ENCODE results near the gene MYO1E.
"Not testable (repeated sequence)": the region's sequence is repeated elsewhere in the genome, so short reads cannot be mapped to it uniquely, and the experiment has no call there.

The MYO1E gene

DNA sequence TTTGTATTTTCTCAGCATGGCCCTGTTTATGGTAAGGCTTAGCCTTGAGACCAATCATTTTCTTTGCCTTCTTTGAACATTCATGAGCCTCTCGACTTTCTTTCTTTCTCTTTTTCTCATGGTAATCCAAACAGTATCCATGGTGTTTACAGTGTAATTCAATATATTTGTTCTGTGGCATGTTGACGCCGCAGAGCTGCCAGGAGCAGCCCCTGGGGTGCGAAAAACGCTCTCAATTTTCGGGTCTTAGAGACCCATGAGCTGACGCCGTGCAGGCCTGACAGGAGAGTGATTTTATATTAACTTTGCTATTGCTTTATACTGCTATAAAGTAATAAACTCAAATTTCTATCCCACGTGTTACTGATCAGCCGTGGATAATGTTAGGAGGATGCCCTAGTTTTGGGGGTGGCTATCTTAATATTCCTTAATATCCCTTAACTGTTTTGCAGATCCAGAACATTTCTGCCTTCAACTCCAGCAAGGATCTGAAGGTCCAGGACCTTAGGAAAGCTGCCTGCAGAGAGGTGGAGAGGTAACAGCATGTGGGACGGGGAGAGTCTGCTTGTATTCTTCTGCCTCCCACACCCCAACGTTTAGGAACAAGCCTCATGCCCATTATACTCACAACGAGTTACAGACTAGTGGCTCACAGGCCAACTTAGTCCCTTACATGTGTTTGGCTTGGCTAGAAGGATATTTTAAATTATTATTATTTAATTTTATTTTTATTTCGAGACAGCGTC, 29.3 kb upstream of the MYO1E start:
- Histone ChIP-seq H3K4me3 (ENCODE audit: insufficient read depth, low read depth, low read length, poor library complexity, severe bottlenecking) (no peak overlapping the region), H3K27me3 (replicated peaks; ENCODE audit: control insufficient read depth, insufficient read depth, low read length, poor library complexity, severe bottlenecking) (no peaks in the 10 kb centered on the region), H3K9me3 (ENCODE audit: control insufficient read depth, low read length) (no peaks in the 10 kb centered on the region), H3K4me1 (ENCODE audit: control insufficient read depth, insufficient read depth, low read length, poor library complexity, severe bottlenecking) (no peaks in the 10 kb centered on the region), H3K36me3 (ENCODE audit: control insufficient read depth, insufficient read depth, low read length) (no peaks in the 10 kb centered on the region), H3K27ac (ENCODE audit: insufficient read depth, low read length, poor library complexity, severe bottlenecking) (no peak overlapping the region)
- no peak for DNase-seq

- H3K27me3 ChIP-seq (replicated peaks; ENCODE audit: control insufficient read depth, insufficient read depth, low read length, poor library complexity, severe bottlenecking), result not testable (repeated sequence)
These were observed 28.6 kb upstream of the MYO1E start for GRCh38 chr15:59401051-59401823.

DNA sequence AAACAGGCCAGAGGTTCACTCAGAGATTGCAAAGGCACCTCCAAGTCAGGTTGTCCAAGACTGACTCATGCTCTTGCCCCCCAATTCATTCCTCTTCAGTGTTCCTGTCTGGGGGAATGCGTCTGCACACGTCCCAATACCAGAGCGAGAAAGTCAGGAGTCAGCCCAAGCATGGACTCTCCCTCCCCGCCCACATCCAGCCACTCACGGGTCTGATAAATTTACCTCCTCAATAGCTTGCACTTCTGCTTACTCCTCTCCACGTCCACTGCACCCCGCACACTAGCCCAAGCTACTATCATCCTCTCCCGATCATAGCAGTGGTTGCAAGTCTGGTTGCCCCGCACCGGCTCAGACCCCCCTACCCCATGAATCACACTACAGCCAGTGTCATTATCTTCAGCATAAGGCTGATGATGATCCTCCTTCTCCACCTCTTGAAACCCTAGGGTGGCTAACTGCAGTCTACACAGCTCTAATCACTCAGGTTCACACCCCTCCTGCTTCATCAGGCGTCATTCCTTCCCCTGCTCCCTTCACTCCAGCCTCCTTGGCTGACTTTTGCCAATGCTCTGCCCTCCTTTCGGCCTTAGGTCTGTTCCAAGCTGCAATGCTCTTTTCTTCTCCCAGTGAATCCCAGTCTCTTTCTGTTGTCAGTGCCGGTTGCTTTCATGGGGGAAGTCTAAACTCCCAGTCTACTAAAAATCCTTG, 27.6 kb upstream of the MYO1E start:
- no peaks in the 10 kb centered on the region for H3K27me3 ChIP-seq (replicated peaks; ENCODE audit: control insufficient read depth, insufficient read depth, low read length, poor library complexity, severe bottlenecking)
- H3K9me3 ChIP-seq (ENCODE audit: control insufficient read depth, low read length), result no peaks in the 10 kb centered on the region
- DNase-seq, result no peak
- no peaks in the 10 kb centered on the region for H3K4me1 ChIP-seq (ENCODE audit: control insufficient read depth, insufficient read depth, low read length, poor library complexity, severe bottlenecking)
- no peak overlapping the region for H3K27ac ChIP-seq (ENCODE audit: insufficient read depth, low read length, poor library complexity, severe bottlenecking)
- no peak overlapping the region for H3K4me3 ChIP-seq (ENCODE audit: insufficient read depth, low read depth, low read length, poor library complexity, severe bottlenecking)
- H3K36me3 ChIP-seq (ENCODE audit: control insufficient read depth, insufficient read depth, low read length), result no peaks in the 10 kb centered on the region

More at GRCh38 chr15:59401051-59401823, 28.6 kb upstream of the MYO1E start:
- not testable (repeated sequence) for H3K4me1 ChIP-seq (ENCODE audit: control insufficient read depth, insufficient read depth, low read length, poor library complexity, severe bottlenecking); H3K4me3 ChIP-seq (ENCODE audit: insufficient read depth, low read depth, low read length, poor library complexity, severe bottlenecking); H3K36me3 ChIP-seq (ENCODE audit: control insufficient read depth, insufficient read depth, low read length); H3K27ac ChIP-seq (ENCODE audit: insufficient read depth, low read length, poor library complexity, severe bottlenecking); DNase-seq; H3K9me3 ChIP-seq (ENCODE audit: control insufficient read depth, low read length)

DNA sequence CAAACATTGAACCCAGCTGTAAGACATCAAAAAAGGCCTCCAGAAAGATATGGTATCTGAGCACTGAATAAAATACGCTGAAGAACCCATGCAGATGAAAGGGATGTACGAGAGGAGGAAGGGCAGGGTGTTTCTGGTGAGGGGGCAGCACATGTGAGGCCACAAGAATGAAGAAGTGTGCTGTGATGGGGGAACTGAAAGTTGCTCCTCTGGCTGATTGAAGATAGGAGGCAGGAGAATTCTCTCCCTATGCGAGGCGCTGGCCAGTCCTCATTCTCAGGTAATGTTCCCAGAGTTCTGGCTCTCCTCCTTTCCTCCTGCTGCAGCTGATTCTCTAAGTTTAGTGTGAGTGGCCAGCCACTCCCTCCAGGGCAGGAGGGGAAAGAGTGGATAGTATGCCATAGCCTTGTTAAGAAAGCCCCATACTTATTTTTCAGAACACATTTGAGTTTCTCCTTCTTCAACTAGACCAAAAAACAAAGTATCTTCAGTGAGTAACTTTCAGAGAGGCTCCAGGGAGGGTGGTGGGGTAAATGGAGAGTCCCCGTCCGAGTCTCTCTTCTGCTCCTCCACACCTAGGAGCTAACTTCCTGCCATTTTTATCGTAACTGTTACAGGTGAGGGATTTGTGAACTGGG, 26.9 kb upstream of the MYO1E start:
- no peak overlapping the region for H3K27ac ChIP-seq (ENCODE audit: insufficient read depth, low read length, poor library complexity, severe bottlenecking)
- no peaks in the 10 kb centered on the region for H3K27me3 ChIP-seq (replicated peaks; ENCODE audit: control insufficient read depth, insufficient read depth, low read length, poor library complexity, severe bottlenecking)
- no peak overlapping the region for H3K4me3 ChIP-seq (ENCODE audit: insufficient read depth, low read depth, low read length, poor library complexity, severe bottlenecking)
- no peak for DNase-seq
- H3K4me1 ChIP-seq (ENCODE audit: control insufficient read depth, insufficient read depth, low read length, poor library complexity, severe bottlenecking), result no peaks in the 10 kb centered on the region
- no peaks in the 10 kb centered on the region for H3K9me3 ChIP-seq (ENCODE audit: control insufficient read depth, low read length)
- no peaks in the 10 kb centered on the region for H3K36me3 ChIP-seq (ENCODE audit: control insufficient read depth, insufficient read depth, low read length)

GRCh38 chr15:59398220-59398619, 25.5 kb upstream of the MYO1E start:
- H3K36me3 ChIP-seq (ENCODE audit: control insufficient read depth, insufficient read depth, low read length), result no peaks in the 10 kb centered on the region
- no peak overlapping the region for H3K4me3 ChIP-seq (ENCODE audit: insufficient read depth, low read depth, low read length, poor library complexity, severe bottlenecking)
- no peaks in the 10 kb centered on the region for H3K9me3 ChIP-seq (ENCODE audit: control insufficient read depth, low read length)
- no peak overlapping the region for H3K27ac ChIP-seq (ENCODE audit: insufficient read depth, low read length, poor library complexity, severe bottlenecking)
- no peak for DNase-seq
- no peaks in the 10 kb centered on the region for H3K27me3 ChIP-seq (replicated peaks; ENCODE audit: control insufficient read depth, insufficient read depth, low read length, poor library complexity, severe bottlenecking)
- no peaks in the 10 kb centered on the region for H3K4me1 ChIP-seq (ENCODE audit: control insufficient read depth, insufficient read depth, low read length, poor library complexity, severe bottlenecking)

DNA sequence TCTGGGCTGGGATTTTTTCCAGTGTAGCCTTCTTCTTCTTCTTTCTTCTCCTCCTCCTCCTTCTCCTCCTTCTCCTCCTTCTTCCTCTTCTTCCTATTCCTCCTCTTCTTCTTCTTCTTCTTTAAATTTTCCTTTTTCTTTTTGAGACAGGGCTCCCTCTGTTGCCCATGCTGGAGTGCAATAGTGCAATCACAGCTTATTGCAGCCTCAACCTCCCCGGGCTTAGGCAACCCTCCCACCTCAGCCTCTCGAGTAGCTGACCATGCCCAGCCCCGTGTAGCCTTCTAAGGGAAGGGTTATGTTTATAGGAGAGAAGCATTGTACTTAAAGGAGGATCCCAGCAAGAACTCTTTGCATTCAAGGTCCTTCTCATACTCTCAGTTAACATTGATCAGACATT, 24.0 kb upstream of the MYO1E start:
- H3K36me3 ChIP-seq (ENCODE audit: control insufficient read depth, insufficient read depth, low read length), result no peaks in the 10 kb centered on the region
- no peaks in the 10 kb centered on the region for H3K27me3 ChIP-seq (replicated peaks; ENCODE audit: control insufficient read depth, insufficient read depth, low read length, poor library complexity, severe bottlenecking)
- no peak overlapping the region for H3K4me3 ChIP-seq (ENCODE audit: insufficient read depth, low read depth, low read length, poor library complexity, severe bottlenecking)
- H3K4me1 ChIP-seq (ENCODE audit: control insufficient read depth, insufficient read depth, low read length, poor library complexity, severe bottlenecking), result no peaks in the 10 kb centered on the region
- DNase-seq, result no peak
- H3K9me3 ChIP-seq (ENCODE audit: control insufficient read depth, low read length), result no peaks in the 10 kb centered on the region
- no peak overlapping the region for H3K27ac ChIP-seq (ENCODE audit: insufficient read depth, low read length, poor library complexity, severe bottlenecking)

DNA sequence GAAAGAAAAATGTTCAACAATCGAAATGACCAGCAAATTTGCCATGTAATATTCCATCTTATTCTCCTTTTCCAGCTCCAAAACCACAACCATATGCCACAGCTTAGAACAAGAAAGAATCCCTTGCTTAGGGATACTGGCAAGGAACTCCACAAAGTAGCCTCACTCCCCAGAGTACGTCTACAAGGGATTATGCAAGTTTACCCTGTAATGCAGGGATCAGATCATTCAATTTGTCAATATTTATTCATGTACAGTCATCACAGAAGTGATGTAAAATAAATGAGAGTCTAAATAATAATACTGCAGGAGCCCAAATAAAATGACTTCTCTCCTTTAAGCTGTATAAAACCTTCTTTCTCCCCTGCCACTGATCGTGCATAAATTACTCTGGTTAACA, 23.5 kb upstream of the MYO1E start:
- Histone ChIP-seq H3K4me1 (ENCODE audit: control insufficient read depth, insufficient read depth, low read length, poor library complexity, severe bottlenecking) (no peaks in the 10 kb centered on the region), H3K9me3 (ENCODE audit: control insufficient read depth, low read length) (no peaks in the 10 kb centered on the region), H3K27ac (ENCODE audit: insufficient read depth, low read length, poor library complexity, severe bottlenecking) (no peak overlapping the region), H3K36me3 (ENCODE audit: control insufficient read depth, insufficient read depth, low read length) (no peaks in the 10 kb centered on the region), H3K4me3 (ENCODE audit: insufficient read depth, low read depth, low read length, poor library complexity, severe bottlenecking) (no peak overlapping the region), H3K27me3 (replicated peaks; ENCODE audit: control insufficient read depth, insufficient read depth, low read length, poor library complexity, severe bottlenecking) (no peaks in the 10 kb centered on the region)
- no peak for DNase-seq

DNA sequence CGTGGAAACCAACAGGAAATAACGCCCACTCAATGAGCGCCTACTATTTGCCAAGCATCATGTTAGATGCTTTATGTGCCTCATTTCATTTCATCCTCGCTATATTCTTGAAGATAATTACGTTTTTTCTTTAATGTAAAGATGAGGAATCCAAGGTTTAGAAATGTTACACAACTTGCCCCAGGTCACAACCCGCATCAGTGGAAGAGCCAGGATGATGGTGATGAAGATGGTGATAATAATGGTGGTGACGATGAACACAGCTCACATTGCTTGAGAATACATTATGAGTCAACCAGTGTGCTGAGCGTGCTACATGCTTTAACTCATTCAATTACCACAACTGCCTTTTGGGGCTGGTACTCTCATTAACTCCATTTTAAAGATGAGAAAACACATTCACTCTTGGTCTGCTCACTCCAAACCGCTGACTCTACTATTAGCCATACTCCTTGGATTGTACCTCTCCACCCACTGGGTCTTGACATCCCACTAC, 21.5 kb upstream of the MYO1E start:
- no peaks in the 10 kb centered on the region for H3K9me3 ChIP-seq (ENCODE audit: control insufficient read depth, low read length)
- no peak overlapping the region for H3K27ac ChIP-seq (ENCODE audit: insufficient read depth, low read length, poor library complexity, severe bottlenecking)
- H3K27me3 ChIP-seq (replicated peaks; ENCODE audit: control insufficient read depth, insufficient read depth, low read length, poor library complexity, severe bottlenecking), result no peaks in the 10 kb centered on the region
- no peaks in the 10 kb centered on the region for H3K36me3 ChIP-seq (ENCODE audit: control insufficient read depth, insufficient read depth, low read length)
- no peak for DNase-seq
- H3K4me1 ChIP-seq (ENCODE audit: control insufficient read depth, insufficient read depth, low read length, poor library complexity, severe bottlenecking), result no peaks in the 10 kb centered on the region
- no peak overlapping the region for H3K4me3 ChIP-seq (ENCODE audit: insufficient read depth, low read depth, low read length, poor library complexity, severe bottlenecking)

DNA sequence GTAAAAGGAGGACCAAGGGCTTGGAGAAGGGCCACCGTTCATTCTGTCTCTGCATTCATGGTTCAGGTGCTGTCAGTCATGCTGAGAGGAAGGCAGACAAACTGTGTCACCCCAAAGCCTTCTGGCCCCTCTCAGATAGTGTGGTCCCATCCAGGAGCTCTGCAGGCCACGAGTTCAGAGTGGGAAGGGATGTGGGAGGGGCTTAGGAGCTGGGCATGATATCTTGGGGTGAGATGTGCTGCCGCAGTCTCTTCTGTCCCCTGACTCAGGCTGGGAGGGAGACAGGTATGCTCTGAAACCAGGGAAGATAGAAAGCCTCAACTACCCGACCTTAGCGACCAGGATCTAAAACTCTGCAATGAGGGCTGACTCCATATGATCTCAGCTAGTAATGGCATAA, 19.6 kb upstream of the MYO1E start:
- no peaks in the 10 kb centered on the region for H3K4me1 ChIP-seq (ENCODE audit: control insufficient read depth, insufficient read depth, low read length, poor library complexity, severe bottlenecking)
- H3K27me3 ChIP-seq (replicated peaks; ENCODE audit: control insufficient read depth, insufficient read depth, low read length, poor library complexity, severe bottlenecking), result no peaks in the 10 kb centered on the region
- H3K36me3 ChIP-seq (ENCODE audit: control insufficient read depth, insufficient read depth, low read length), result no peaks in the 10 kb centered on the region
- no peak for DNase-seq
- H3K4me3 ChIP-seq (ENCODE audit: insufficient read depth, low read depth, low read length, poor library complexity, severe bottlenecking), result no peak overlapping the region
- no peaks in the 10 kb centered on the region for H3K9me3 ChIP-seq (ENCODE audit: control insufficient read depth, low read length)
- no peak overlapping the region for H3K27ac ChIP-seq (ENCODE audit: insufficient read depth, low read length, poor library complexity, severe bottlenecking)

Data from effector memory CD4-positive, alpha-beta T cell (primary cell).